ENCODE data around the gene PATJ.

PATJ gene

DNA sequence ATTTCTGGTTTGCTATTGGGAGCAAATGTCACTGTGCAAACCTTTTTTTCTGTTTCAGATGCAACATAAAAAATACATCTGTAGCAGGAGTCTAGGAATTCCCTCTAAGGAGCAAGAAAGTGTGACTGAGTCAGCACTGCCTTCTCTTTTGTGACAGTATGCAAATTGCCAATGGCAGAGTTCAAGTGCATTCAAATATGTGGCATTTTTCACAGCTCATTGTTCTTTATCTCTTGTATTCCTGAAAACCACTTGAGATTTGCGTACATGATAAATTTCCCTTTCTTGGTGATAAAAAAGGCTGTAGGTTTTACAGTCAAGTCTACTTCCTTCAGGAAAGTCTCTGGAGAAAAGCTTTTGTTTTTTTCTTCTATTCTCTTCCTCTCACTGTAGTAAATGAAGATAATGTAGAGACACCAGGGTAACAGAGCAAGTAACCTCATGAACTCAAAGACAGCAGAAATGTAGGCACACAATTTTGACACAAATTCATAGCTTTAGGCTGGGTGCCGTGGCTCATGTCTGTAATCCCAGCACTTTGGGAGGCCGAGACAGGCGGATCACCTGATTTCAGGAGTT lies 322.6 kb downstream of the PATJ start:
- DNase-seq: no peak

DNA sequence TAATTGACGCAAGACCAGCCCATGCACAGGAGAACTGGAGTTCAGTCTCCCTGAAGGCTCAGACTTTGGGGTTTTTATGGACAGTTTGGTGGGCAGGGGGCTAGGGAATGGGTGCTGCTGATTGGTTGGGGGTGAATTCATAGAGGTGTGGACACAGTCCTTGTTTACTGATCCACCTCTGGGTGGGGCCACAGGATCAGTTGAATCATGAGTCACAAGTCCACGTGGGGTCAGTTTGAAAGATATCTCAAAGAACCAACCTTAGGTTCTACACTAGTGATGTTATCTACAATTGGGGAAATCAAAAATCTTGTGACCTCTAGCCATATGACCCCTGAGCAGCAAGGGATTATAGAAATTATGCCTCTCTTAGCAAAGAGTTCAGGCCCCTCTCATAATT lies 324.4 kb downstream of the PATJ start:
- no peak for DNase-seq

DNA sequence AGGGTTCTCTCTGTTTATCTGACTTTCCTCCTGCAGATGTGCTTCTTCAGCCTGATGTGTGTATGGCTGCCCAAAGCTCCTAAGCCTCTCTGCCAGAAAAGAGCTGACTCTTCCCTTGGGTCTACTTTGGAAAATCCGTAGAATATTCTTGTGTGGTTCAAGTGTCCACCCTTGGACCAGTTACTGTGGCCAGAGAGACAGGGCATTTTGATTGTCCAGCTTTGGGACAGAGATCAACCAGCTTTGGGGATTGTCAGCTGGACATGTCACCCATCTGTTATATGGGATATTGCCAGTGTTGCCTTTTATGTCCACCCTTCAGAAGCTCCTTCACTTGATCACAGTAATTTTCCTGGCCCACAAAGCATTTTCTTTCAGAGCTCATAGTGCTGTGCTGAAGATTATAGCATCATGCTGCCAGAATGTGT lies 326.1 kb downstream of the PATJ start:
- no peak for DNase-seq

DNA sequence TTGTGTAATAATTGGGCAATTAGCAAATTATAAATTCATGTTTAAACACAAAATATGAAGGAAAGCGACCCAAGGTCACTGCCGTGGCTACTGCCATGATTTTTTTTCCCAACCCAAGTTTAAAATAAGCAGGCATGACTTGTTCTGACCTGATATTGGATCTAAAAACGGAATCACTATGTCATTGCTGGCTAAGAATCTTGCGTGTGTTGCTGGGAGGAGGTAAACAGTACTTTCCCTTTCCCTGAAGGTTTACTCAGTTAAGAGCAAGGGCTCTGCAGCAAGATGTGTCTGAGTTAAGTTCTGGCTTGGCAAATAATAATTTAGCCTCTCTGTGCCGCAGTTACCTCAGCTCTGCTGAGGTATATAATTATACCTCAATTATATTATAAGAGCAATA lies 326.7 kb downstream of the PATJ start:
- no peak for DNase-seq

DNA sequence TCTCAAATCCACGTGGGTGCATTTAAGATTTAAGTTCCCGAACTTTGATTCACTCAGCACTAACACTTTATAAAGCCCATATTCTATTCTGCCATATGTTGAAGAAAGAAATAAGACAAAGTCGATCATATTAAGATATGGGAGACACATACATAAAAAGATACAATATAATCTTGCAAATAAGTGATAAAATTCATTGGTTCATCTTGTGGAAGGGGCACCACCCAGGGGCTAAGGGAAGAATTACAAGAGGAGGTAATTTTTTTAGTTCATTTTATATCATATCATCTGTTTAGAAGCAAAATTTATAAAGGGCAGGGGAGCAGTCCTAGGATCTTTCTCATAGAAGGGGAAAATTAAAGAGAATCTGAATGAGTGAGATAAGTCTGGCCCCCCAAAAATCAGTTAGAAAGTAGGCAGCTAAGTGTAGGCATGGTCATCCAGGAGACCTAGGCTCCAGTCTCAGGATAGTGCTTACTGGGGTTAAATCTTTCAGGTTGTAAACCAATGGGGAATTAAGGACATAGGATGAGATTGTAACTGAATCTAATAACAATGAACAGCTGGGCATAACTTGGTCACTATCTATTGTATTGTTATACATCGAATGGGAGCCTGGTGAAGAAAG lies 328.2 kb downstream of the PATJ start:
- DNase-seq: no peak

DNA sequence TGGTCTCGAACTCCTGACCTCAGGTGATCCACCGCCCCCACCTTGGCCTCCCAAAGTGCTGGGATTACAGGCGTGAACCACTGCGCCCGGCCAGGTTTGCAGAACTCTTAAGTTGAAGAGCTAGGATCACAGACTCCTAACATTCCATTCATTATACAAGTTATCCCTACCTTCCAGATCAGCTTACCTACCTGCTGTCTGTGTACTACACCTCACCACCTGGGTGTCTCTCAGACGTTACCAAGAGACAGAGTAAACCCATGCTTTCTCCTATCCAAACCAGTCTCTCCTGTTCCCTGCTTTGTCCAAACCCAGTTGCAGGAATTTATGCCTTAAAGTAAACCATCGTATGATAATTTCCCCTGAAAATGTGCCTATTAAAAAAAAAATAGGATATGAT lies 329.4 kb downstream of the PATJ start:
- DNase-seq: no peak

DNA sequence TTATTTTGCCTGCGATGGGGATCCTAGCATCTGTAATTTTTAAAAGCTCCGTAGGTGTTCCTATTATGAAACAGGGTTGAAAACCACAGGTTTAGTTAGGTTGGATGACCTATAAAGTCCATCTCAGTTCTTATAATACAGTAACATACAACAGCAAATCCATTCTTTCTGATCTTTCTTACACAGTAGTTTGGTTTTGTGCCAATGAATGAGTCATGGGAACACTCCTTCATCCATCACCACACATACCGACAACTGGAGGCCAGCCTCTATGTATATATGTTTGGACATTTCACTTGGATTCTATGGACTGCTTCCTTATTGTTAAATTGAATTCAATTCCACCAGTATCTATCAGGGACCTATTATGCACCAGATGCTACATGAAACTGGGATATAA lies 334.0 kb downstream of the PATJ start:
- no peak for DNase-seq

DNA sequence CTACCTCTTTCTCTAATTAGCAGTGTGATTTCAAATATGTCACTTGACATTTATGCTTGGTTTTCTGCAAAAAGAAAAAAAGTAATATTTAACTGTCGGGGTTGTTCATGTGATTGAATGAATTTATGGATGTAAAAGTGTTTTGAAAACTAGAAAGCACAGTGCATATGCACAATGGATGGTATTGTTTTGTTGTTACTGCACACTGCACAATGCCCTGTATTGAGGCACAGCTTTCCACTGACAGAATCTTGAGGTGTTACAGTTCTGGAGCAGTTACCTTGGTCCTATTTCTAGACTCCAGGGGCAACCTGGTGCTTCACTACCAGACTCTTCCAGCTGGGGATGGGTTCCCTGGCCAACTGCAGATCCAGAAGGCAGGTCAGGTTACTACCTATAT lies 335.5 kb downstream of the PATJ start:
- DNase-seq: no peak

DNA sequence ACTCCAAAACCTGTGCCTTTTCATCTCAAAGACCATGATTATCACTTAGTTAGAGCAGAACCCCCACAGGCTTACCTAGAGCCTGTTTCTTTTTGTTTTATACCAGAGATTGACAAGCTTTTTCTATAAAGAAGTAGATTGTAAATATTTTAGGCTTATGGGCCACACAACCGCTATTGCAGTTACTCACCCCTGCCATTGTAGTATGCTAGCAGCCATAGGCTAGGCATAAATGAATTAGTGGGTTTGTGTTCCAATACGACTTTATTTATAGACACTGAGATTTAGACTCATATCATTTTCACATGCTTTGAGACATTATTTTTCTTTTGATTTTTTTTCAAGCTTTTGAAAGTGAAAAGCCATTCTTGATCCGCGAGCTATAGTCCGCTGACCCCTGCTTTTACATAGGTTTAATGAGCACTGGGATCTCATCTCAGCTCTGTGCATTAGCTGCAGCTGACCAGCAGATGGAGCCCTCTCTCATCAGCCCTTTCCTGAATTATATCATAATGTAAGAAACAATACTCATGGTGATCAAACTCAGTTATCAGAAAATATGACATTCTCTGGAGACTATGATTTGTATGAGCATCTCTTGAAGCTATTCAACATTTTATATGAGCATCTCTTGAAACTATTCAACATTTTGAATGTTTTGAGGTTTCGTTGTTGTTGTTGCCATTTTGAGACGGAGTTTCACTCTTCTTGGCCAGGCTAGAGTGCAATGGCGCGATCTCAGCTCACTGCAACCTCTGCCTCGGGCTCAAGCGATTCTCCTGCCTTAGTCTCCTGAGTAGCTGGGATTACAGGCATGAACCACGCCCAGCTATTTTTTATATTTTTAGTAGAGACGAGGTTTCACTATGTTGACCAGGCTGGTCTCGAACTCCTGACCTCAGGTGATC lies 340.4 kb downstream of the PATJ start:
- DNase-seq: no peak

DNA sequence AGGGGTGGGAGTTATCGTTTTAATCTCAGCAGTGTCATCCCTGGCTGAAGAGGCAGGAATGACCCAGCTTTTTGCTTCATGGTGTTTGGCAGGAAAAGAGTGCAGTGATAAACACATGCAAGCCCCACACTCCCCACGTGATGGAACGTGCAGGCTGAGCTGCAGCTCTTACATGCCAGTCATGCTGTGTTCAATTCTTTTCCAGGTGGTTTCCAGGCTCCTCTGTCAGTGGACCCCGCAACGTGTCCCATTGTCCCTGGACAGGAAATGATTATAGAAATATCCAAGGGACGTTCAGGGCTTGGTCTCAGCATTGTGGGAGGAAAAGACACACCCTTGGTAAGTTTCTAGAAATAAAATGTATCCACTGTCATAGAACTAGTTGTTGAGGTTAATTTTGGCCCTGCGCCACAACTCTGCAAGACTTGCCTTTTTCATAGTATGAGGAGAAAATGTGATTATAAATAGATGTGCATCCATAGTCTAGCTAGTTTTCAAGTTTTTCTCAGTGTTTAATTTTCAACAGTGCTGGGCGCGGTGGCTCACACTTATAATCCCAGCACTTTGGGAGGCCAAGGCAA lies 342.1 kb downstream of the PATJ start:
- no peak for DNase-seq

DNA sequence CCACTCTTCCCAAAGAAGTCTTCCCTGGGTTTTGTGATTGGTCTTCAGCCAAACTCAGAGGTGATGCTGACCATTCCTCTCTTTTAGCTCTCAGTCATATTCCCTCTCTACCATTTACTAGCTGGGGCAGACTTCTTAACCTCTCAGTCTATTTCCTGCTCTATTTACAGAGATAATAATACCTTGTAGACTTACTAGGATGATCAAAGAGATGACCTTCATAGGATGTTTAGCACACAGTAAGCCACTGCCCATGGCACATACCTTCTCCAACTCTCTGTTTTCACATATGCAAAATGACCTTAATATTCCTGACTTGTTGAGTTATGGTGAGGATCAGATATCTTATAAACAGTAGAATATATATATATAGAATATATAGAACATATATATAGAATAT lies 346.2 kb downstream of the PATJ start:
- DNase-seq: no peak

DNA sequence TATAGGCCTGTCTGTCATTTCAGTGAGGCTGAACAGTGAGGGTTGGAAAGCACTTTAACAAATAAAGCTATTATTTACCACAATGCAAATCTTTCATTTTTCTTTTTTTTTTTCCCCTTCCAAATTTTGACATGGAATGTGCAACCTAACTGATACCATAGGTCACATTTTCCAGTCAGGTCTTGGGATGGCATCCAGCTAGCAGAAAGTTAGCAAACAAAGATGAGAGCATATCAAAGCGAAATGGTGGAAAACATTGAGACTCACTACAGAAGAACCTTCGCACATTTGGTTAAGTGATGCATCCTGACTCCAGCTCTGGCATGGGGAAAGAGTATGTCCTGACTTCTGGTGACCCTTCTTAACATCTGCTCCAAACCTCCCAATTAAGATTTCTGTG lies 347.3 kb downstream of the PATJ start:
- no peak for DNase-seq

DNA sequence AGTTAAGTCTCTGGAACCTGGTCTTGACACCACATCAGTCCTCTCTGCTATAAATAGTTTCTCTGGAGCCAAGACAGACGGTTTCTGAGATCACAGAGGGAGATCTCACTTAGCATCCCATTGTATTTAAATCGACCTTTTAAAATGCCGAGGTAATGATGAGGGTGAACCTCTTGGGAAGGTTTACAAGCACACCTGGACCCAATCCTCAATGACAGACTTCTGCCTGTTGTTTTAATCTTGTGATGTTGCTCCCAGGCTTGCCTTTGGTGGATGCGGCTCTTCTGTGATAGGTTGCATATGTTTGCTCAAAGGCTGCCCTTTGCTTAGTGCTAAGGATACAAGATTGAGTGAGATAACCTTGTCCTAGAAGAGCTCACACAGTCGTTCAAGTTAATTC lies 347.7 kb downstream of the PATJ start:
- DNase-seq: no peak

DNA sequence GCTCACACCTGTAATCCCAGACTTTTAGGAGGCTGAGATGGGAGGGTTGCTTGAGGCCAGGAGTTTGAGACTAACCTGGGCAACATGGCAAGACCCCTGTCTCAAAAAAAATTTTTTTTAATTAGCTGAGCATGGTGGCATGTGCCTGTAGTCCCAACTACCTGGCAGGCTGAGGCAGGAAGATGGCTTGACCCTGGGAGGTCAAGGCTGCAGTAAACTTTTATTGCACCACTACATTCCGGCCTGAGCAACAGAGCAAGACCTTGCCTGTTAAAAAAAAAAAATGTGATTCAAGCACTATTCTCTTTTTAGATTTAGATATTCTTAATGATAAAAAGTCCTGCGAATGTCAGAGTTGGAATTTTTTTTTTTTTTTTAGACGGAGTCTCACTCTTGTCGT lies 349.8 kb downstream of the PATJ start:
- no peak for DNase-seq

DNA sequence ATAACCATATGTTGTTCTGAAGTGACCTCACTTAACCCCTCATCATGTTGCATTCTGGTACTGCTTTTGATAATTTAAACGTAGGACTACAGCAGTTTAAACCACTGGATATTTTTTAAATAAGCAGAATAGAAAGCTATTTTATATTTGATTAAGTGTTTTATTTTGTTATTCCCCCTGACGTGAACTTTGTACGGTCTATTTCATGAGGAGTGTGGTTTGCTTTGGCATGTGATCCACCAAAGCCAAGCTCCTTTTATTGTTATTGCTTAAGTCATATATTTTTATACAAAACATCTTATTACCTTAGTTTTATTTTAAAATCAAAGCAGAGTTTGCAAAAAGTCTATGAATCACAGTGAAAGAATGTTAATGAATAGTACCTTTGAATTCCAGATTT lies 351.0 kb downstream of the PATJ start:
- no peak for DNase-seq

DNA sequence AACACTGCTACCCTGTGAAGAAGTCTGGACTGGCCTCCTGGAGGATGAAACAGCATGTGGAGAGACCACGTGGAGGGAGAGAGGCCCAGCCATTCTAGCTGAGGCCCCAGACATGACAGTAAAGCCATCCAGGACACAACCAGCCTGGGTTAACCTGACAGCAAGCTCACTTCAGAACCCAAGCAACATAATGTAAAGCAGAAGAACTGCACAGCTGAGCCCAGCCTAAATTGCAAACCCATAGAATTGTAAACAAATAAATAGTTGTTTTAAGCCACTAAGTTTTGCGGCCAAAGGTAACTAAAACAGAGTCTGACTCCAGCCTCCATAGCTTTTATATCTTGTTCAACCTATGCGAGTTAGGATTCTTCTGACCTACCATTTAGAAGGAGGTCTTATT lies 355.2 kb downstream of the PATJ start:
- DNase-seq: no peak

DNA sequence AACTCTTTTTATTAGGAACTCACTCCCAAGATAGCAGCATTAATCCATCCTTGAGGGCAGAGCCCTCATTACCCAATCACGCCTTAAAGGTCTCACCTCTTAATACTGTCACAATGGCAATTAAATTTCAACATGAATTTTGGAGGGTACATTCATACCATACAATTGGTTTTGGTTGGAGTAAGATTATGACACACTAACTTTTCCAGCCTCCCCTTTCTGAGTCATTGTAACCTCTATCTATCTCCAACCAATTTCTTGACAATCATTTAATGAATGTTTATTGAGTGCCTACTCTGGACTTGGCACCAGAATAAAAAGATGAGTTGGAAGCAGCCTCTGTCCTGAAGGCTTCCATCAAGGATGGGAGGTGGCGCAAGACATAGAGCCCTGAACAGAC lies 358.2 kb downstream of the PATJ start:
- DNase-seq: no peak

DNA sequence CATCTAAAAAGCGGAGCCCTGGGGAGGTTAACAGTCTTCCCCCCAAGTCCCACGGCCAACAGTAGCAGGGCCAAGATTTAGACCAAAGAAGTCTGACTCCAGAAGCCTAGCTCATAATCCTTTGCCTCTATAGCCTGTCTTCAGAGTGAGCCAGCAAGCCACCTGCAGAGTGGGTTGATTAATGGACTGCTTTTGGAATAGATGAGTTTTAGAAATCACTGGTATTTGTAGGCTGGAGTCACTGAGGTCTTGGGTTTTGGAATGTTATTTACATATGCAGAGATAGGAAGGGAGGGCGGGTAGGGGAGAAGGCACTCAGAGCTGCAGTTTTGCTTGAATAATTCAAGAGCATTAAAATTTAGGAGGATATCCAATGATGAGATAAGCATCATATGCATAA lies 361.6 kb downstream of the PATJ start:
- DNase-seq: no peak

DNA sequence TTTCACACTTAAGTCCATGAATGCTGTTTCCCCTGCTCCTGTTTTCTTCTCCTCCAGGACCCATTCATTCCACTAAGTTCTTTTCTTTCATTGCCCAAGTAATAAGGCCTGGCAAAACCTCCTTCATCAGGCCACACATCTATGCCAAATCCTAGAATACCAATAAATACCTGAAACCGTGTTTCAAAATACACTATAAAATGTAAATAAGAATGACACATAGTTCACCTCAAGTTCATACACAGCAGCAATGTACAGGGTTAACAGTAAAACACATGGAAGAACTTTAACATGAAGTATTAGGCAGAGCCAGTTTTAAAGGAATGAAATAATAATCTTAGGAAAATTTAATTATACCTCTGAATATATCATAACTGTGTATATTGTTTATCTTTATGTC lies 365.6 kb downstream of the PATJ start:
- DNase-seq: no peak

DNA sequence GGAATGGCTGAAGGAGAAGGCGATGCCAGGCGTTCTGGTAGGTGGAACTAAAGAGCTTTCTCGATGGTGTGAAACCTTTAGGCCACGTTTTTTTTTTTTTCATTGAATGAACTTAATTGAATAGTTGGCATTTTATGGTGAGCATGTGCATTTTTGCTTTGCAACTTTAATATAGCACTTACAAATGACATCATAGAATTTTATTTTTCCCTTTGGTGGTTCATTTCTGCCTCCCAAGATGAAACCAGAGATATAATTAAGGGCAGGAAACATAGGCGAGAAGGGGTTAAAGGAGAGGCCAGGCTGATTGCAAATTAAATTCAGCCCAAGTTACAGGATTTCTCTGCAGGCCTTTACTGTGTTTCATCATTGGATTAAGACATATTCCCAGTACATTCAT lies 366.8 kb downstream of the PATJ start:
- no peak for DNase-seq

DNA sequence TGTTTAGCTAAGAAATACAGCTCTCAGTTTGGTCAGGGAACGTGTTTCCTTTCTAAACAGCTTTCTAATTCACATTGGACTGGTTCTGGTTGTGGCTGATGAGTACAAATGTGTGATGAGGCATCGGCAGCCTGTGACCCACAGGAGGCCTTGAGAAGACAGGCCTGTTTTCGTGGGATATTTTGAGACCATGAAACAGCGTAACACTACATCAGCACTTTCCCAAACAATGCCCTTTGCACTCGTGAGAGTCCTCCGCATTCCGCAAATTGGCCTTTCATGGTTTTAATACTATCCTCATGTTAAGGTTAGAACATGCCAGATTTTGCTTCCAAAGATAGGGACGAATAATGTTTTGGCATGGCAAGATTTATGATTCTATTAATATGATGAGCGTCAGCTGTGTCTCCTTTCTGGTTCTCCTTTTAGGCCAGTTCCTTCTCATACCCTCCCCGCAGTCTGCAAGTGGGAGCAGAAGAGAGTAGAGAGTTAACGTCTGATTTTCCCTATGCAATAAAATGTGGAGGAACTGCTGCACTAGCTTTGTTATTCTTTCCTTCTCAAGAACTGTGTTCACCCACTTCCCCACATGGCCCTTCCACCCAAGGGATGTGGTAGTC lies 368.0 kb downstream of the PATJ start:
- no peak for DNase-seq

DNA sequence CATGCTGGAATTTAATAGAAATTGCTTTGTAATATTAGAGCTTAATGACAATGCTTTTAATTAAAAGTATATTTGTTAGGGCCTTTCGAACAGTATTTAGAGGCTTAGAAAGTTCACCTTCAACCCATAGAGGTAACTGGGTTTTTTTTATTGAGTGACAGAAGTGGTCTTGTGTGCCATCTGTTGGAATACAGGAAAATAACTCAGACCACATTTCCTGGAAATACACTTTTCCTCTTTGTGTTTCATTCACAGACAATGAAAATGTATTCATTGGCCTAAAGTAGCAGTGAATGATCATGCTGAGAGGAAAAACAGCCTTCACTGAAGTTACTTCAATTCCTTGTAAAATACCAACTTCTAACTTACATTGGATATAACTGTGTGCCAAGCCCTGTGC lies 368.8 kb downstream of the PATJ start:
- DNase-seq: no peak

DNA sequence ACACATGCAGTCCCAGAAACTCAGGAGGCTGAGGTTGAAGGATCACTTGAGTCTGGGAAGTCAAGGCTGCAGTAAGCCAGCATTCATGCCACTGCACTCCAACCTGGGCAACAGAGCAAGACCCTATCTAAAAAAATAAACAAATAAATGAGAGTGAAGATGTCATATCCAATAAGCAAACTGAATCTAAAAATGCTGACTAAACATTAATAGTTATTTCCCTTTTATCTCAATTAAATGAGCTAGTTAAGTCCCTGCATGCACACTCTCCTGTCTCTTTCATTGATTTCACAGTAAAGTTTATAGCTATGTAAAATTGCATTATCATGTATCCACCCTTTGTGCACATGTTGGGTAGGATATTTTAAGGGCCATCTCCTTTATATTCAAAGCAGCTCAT lies 371.2 kb downstream of the PATJ start:
- DNase-seq: no peak
